GM19438 (cell line): ENCODE results near the gene COX7C.
"Not testable (repeated sequence)": the region's sequence is repeated elsewhere in the genome, so short reads cannot be mapped to it uniquely, and the experiment has no call there.

Experiments used
- ATAC-seq: cut with Tn5 transposase; IDR thresholded peaks from one replicate; pipeline ENCODE4 v1.9.1; 2021; ENCODE audit warnings: low read depth; ENCODE audit not compliant: unreplicated experiment

Gene COX7C, protein sequence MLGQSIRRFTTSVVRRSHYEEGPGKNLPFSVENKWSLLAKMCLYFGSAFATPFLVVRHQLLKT

DNA sequence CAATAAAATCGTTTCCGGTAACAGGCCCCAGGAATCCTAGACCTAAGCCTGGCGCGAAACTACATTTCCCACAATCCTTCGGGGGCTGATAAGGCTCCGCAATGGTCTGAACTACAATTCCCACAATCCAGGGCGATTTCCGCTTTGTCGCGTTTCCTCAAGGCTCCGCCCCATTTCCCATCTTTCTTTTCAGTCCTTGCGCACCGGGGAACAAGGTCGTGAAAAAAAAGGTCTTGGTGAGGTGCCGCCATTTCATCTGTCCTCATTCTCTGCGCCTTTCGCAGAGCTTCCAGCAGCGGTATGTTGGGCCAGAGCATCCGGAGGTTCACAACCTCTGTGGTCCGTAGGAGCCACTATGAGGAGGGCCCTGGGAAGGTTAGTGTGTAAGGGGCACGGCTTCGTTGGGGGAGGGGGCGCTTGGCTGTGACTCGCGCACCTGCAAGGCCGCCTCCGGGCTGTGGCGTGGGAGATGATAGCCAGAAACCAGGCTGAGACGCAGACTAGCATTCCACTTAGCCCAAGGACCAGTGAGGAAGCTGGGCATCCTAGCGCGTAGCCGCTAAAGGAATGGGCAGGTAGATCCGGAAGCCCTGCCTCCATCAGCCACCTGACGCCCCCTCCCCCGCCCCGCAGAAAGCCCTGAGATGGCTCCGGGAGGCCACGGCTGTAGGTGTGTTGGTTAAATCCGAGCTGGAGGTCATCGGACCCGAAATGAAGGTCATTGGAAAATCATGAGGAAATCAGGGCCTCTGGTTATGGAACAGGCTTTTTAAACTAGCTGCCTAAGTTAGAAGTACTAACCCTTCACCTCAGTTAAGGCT is at the start of gene COX7C:
TSS of gene COX7C (plus strand) at position 186 of the 821 bp plus-strand sequence. CDS start at position 301, 115 bp downstream.
- peak; percentile 98 for ATAC-seq

DNA sequence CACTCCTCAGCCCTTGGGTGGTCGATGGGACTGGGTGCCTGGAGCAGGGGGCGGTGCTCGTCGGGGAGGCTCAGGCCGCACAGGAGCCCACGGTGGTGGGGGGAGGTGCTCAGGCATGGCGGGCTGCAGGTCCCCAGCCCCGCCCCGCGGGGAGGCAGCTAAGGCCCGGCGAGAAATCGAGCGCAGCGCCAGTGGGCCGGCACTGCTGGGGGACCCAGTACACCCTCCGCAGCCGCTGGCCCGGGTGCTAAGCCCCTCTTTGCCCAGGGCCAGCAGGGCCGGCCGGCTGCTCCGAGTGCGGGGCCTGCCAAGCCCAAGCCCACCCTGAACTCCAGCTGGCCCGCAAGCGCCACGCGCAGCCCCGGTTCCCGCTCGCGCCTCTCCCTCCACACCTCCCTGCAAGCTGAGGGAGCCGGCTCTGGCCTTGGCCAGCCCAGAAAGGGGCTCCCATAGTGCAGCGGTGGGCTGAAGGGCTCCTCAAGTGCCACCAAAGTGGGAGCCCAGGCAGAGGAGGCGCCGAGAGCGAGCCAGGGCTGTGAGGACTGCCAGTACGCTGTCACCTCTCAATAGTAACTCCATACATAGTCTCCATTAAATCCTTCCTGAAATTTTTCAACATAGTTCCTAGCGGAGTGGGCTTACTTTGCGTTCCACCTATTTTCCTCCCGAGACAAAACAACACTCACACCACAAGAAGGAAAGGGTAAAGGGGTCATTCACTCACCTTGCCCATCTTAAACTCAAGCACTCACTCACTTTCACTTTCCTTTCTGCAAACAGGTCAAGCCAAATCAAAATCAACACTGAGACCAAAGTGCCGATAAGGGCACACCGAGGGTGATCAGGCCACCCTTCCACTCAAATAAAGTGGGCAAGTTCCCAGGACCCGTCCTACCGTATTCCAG is 48.0 kb upstream of the COX7C start:
- not testable (repeated sequence) for ATAC-seq

DNA sequence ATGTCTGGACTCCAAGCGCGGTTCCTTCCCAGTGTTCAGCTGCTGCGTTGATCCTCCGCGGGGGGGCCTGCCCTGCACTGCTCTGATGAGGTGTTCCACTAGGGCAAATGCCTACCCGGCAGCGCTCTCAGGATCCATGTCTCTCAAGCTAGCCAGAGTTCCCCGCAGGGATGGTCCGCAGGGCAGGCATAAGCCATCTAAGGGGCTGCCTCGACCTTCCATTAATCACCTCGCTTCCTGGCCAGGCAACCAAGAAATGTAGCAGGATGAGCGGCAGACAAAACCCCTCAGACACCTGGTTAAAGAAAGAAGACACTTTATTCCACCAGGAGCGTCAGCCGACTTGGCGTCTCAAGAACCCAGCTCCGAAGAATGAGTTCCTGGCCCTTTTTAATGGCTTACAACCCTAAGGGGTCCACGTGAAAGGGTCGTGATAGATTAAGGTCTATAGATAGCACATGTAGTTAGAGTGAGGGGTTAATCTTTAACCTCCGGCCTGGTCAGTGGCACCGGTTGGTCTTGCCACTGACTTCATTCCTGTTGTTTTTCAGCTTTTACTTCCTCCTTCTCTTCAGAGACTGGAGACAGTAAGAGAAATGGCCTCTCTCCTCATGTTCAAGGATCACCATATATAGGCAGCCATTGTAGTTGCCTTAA is 47.2 kb upstream of the COX7C start:
- no peak for ATAC-seq

DNA sequence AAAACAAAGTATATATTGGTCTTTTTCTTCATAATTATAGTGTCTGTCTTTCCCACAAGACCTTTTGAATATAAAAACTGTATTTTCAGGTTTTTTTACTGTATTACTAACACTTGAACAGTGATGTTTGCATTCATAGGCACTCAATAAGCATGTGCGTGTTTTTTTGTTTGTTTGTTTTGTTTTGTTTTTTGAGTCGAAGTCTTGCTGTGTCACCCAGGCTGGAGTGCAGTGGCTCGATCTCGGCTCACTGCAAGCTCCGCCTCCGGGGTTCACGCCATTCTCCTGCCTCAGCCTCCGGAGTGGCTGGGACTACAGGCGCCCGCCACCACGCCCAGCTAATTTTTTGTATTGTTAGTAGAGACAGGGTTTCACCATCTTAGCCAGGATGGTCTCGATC is 46.6 kb upstream of the COX7C start:
- not testable (repeated sequence) for ATAC-seq

DNA sequence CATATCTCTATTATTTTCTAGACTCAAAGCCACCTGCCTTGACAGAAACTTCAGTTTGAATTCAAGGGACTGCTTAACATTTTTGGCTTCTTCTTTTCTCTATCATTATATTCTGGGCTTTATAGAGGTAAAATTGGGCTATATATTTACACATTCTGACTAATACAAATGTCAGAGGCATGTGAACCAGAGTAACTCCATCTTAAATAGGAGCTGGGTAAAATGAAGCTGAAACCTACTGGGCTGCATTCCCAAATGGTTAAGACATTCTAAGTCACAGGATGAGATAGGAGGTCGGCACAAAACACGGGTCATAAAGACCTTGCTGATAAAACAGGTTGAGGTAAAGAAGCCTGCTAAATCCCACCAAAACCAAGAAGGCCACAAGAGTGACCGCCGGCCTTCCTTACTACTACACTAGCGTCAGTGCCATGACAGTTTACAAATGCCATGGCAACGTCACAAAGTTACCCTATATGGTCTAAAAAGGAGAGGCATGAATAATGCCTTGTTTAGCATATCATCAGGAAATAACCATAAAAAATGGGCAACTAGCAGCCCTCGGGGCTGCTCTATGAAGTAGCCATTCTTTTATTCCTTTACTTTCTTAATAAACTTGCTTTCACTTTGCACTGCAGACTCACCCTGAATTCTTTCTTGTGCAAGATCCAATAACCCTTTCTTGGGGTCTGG is 44.8 kb upstream of the COX7C start:
- ATAC-seq: no peak

DNA sequence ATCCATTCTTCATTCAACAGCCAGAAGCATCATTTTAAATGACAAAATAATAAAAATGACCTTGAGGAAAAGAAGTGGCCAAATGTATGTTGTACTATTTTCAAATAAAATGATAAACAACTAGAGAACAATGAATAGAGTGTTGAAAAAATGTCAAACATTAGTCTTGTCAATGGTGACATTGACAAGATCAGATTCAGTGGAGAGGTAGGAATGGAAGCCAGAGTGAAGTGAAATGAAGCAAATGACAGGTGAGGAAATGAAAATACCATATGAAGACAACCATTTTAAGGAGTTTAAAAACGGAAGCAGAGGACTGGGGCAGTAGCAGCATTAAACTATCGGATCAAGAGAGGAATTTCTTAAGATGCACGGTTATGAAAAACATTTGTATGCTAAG is 38.2 kb upstream of the COX7C start:
- ATAC-seq: no peak

DNA sequence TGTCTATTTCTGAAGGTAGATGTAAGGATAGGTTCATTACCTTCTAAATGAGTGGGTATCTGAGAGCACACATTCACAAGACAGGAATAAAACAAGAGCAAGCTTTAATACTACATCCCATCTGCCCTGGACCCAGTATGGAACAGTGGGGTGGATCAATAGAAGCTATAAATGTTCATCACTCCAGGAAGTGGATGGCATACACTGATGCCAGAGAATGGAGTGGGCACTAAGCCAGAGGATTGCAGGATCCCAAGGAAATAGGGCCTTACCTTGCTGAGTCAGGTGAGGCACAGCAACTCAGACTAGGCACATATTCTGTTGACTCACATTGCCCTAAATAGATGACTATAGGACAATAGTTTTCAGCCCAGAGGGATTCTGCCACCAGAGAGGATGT is 21.3 kb upstream of the COX7C start:
- no peak for ATAC-seq

DNA sequence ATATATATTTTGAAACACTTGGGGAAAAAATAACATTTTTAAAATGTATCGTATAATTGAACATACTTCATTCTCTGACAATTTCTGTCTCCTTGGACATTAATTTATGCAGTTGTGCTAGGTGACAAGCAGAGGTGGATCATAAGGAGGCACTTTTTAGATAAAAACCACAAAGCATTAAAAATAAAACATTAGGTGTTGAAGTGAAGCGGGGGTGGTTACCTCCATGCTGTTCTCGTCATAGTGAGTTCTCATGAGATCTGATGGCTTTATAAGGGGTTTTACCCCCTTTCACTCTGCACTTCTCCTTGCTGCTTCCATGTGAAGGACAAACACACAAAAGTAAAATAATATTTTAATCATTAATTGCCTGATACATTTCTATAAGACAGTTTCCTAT is 11.9 kb upstream of the COX7C start:
- no peak for ATAC-seq

DNA sequence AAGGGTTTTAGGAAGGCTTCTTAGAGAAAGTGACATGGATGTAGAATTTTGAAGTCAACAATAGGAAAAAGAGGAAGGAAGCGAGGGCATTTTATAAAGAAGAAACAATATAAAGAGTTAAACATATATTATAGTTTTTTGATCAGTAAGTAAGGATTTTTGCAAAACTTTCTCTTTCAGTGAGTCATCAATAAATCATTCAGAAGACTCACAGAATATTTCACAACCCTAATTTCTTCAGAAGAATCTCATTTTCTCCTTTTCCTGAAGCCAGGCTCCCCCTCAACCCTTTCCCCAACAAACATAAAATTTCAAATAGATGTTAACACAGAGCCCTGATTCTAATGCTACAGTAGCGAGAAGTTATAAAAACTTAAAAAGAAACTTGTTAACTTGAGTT is 4.3 kb upstream of the COX7C start:
- ATAC-seq: no peak

DNA sequence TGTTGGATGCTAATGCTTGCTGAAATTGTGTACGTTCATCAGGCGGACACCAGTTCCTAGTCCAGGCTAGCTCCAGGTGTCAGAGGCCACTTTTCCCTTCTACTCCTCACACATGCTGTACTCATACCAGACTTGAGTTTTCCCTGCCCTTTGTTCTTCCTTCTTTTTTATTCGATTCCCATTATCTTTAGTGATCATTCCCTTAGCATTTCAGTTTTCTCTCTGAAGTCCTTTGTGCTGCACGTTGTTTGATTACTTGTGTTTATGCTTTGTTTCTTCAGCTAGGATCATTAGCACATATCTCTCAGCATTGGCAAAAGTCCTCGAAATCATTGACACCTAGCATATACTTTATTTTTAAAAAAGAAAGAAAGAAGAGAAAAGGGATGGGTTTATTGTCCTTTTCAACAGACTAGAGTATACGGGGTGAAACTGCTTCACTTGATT is 409 bp upstream of the COX7C start:
- no peak for ATAC-seq

DNA sequence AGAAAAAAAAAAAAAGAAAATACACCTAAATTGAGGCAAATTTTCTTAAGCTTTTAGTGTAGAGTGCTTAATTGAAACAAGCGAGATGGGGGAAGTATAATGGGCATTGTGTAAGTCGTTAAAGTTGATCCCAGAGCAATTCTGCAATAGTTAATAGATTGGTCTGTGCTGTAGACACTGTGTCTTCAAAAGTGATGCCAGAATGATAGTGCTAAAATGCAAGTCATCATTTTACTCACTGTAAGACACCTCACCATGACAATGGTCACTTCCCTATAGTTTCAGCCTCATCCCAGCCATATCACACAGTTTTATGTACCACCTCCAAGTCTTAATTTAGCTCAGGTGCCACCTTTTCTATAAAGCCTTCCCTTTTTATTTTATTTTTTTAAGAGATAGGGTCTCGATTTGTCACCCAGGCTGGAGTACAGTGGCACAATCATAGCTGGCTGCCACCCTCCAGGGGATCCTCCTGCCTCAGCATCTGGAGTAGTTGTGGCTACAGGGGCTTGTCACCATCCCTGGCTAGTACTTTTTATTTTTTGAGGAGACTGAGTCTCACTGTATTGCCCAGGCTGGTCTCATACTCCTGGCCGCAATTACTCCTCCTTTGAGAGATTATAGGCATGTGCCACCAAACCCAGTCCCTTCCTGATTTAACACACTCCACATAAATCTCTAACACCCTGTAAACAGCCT is 6.2 kb downstream of the COX7C start:
- ATAC-seq: no peak

DNA sequence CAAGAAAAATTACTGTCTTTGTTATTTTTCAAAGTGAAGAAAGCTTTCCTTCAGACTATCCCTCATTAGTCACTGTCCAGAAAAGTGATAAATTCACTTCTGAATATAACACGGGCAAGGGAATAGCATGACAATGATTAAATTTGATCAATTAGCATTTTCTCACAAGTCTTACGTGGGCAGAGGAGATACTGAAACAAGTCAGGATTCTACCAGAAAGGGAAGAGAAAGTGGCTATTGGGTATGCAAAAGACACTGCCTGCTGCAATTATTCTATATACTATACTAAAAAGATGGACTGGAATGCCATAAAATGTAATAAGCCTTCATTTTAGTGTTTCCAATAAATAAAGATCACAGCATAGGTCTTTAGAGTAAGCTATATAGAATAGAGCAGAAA is 7.4 kb downstream of the COX7C start:
- no peak for ATAC-seq

DNA sequence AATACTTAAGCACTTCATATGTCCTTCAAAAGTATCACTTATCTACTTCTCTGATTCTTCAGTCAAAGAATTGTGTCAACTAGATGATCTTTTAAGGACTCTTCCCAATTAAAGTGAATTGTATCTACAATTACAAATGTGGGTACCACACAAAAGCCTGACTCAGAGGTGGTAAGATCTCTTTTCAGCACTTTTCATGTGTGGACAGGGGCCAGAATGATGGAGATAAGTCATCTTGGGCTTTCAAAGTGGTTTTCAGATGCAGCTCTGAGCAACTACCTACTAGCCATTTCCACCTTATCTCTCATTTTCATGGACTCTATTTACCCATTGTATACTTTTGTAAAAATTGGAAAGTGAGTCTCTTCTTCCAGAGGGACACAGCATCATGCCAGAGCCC is 8.4 kb downstream of the COX7C start:
- ATAC-seq: no peak

DNA sequence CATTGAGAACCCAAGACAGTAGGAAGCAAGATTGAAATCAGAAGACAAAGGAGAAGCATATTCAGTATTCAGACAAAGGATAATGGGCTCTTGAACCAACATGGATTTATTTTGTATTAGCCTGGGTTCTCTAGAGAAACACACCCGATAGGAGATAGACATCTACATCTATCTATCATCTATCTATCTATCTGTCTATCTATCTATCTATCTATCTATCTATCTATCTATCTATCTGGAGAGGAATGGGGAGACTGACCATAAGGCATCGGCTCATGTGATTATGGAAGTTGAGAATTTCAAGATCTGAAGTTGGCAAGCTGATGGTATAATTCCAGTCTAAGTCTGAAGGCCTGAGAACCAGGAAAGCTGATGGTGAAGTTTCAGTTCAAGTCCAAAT is 13.4 kb downstream of the COX7C start:
- ATAC-seq: no peak

DNA sequence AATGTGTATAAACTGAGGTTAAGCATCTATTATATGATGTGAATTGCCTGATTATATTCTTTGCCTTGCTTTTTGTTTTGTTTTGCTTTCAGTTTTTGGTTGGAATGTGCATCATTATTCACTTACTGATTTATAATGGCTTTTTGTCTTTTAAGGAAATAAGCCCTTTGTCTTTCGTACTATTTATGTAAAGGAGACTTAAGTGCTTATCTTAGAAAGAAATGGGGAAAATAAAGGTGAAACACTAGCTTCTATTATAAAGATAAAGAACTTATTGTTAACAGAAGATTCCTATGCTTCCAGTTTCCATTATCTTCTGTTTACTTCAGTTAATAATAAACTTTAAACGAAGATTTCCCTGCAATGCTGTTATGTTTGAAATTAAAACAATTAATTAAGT is 23.3 kb downstream of the COX7C start:
- no peak for ATAC-seq

DNA sequence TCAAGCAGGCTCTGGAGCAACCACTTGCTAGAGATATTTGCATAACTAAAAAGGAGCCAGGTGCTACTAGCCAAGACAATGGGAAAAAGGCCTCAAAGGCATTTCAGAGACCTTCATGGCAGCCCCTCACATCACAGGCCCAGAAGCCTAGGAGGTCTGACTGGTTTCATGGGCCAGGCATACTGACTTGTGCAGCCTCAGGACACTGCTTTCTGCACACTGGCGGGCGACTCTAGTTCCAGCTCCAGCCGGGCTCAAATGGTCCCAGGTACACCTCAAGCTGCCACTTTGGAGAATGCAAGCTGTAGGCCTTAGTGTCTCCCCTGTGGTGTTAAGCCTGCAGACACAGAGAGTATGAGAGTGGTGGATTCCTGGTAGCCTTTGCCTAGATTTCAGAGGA is 27.1 kb downstream of the COX7C start:
- no peak for ATAC-seq

DNA sequence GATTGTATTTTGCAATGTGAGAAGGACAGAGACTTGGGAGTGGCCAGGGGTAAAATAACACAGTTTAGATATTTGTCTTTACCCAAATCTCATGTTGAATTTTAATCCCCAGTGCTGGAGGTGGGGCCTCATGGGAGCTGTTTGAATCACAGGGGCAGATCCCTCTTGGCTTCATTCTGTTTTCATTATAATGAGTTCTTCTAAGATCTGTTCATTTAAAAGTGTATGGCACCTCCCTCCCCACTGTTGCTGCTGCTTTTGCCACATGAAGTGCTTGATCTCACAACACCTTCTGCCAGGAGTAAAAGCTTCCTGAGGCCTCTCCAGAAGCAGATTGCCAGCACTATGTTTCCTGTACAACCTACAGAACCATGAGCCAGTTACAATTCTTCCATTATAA is 28.1 kb downstream of the COX7C start:
- ATAC-seq: no peak

DNA sequence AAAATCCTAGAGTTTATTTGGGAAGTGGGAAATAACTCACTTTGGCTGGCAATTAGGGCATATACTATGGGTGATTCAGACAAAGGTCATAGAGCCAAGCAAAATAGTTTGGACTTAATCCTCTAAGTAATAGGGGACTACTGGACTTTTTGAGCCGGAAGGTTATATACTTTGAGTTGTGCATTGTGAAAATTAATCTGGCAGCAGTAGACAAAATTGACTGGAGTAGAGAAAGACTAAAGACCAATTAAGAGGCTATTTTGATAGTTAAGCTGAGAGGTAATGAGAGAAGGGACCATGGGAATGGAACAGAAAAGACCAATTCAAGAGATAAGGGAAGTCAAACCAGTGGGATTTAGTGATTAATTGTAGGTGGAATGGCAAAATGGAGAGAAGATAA is 28.9 kb downstream of the COX7C start:
- ATAC-seq: no peak

DNA sequence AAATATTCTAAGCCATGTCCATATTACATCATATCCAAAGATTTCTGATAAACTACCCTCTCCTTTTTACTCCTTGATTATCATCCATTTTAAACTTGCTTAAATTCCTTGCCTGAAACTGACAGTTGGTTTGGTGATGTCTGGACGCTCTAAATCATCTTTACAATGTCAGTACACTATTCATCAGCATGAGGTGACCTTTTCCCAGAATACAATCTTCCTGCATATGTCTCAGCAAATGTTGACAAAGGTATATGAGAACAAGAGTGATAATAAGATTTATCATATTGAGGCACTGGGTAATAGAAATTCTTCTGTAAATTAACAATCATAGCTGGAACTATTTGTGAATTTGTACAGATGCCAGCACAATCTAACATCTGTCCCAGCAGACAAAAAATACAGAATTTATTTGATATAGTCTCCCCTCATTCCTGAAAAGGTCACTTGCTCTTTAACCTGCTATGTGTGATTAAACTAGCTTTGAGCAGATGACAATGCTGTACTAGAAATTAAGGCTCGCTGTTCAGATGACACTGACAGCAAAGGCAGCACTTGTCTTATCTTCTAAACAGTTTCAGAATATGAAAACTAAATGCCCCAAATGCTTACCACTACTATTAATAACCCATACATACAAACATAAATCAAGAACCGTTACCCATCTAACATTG is 32.2 kb downstream of the COX7C start:
- ATAC-seq: no peak
